Neural cell (in vitro differentiated cells): ENCODE results near the gene OXSR1.

Source experiments
- EP300 ChIP-seq: fragments of 450-650 bp; conservative IDR thresholded peaks from 2 replicates; pipeline ENCODE4 v1.6.1; 2014; ENCODE audit warnings: antibody characterized with exemption, mild to moderate bottlenecking, moderate library complexity; ENCODE audit not compliant: poor library complexity, severe bottlenecking
- EZH2 ChIP-seq: fragments of 200-600, 300-800 bp; shearing (Covaris generic), sonication (generic); IDR thresholded peaks from 2 replicates; pipeline ENCODE4 v1.6.1; 2014; ENCODE audit warnings: antibody characterized with exemption, low read length, borderline replicate concordance, mild to moderate bottlenecking; ENCODE audit not compliant: insufficient read depth, poor library complexity, severe bottlenecking
- POLR2AphosphoS5 ChIP-seq: IDR thresholded peaks from 2 replicates; pipeline ENCODE4 v1.6.1; 2012
- RAD21 ChIP-seq: fragments of 450-650 bp; conservative IDR thresholded peaks from 2 replicates; pipeline ENCODE4 v1.6.1; 2014; ENCODE audit warnings: antibody characterized with exemption, mild to moderate bottlenecking, moderate library complexity
- REST ChIP-seq: IDR thresholded peaks from 2 replicates; pipeline ENCODE4 v1.6.1; 2012; ENCODE audit warnings: borderline replicate concordance
- TF ChIP-seq, protein P1 (sequence below): fragments of 450-650 bp; IDR thresholded peaks from 2 replicates; pipeline ENCODE4 v1.5.1; 2014; ENCODE audit warnings: antibody characterized with exemption, mild to moderate bottlenecking, moderate library complexity; ENCODE audit not compliant: poor library complexity, severe bottlenecking

DNA sequence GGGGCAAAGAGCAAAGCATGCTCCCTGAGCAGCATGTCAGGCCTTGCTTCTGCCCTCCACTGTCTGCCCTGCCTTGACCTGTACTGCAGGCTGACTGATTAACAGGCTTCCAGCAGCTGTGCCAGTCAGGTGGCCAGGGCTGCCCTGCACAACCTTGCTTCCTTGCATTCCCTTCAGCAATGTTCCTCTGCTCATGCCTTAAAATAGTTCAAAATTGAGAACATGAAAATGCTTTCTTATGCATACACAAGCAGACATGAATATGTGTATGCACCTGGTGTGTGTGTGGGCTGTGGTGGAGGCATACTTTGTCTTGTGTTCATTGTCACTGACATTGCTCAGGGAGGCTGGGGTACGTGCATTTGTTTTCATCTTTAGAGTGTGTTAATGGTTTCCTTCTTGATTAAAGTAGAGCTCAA, 99.0 kb downstream of the OXSR1 start:
- TF ChIP-seq RAD21 = no peak
- TF ChIP-seq, protein P1, sequence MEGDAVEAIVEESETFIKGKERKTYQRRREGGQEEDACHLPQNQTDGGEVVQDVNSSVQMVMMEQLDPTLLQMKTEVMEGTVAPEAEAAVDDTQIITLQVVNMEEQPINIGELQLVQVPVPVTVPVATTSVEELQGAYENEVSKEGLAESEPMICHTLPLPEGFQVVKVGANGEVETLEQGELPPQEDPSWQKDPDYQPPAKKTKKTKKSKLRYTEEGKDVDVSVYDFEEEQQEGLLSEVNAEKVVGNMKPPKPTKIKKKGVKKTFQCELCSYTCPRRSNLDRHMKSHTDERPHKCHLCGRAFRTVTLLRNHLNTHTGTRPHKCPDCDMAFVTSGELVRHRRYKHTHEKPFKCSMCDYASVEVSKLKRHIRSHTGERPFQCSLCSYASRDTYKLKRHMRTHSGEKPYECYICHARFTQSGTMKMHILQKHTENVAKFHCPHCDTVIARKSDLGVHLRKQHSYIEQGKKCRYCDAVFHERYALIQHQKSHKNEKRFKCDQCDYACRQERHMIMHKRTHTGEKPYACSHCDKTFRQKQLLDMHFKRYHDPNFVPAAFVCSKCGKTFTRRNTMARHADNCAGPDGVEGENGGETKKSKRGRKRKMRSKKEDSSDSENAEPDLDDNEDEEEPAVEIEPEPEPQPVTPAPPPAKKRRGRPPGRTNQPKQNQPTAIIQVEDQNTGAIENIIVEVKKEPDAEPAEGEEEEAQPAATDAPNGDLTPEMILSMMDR = no peak
- no peak for TF ChIP-seq POLR2AphosphoS5
- no peak for TF ChIP-seq EZH2
- no peak for TF ChIP-seq EP300
- no peak for TF ChIP-seq REST
